Measurements from ENCODE around the gene ARL10. TPM values are rescaled to one million over a fixed set of nuclear protein-coding genes. Genes with fewer than 3 reads are reported as not detected.
A peak's percentile ranks its signal among the peaks of the same experiment; 100 is the strongest.

The ARL10 gene
- total and polyA plus RNA-seq, 2 donors (not counting 1 experiment from before 2014, with no cell fraction given) = 13.1 to 27.9 TPM

DNA sequence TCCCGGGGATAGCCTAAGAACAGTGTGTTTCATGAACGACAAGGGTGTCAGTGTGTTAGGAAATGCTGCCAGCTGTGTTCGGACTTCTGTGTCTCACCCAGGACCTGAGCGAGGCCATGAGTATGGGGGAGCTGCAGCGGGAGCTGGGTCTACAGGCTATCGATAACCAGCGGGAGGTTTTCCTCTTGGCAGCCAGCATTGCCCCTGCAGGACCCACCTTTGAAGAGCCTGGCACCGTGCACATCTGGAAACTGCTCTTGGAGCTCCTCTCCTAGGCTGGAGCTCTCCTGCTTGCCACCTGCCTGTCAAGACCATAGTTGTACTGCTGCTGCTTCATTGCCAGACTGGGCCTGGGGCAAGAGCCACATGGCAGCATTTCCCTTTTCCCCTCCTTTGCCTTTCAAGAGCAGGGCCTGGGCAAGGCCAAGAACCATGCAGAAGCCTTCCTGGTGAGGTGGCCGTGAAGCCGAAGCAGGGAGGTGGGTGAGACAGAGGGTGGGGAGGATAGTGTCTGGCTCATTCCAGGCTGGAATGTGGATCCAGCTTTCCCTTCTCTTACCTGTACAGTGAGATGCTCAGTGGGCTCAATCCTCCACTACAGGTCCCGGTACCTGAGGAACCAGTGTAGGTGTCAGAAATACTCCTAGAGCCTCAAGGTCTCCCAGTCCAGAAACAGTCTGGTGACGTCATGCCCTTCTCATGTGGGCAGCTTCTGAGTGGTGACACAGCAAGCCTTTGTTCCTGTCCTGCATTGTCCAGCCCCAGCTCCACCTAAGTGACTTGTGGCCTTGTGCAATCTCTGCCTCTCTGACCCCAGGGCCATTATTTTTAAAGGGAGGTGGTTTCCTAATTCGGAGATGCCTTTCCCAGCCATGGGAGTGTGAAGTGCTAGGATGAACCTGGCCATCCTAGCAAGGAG lies 6.6 kb downstream of the ARL10 start:
- H3K9me3 Mint-ChIP-seq (ENCODE audit: insufficient read depth) = no peaks in the 10 kb centered on the region
- peak overlapping the region; percentile 6 for H3K27ac Mint-ChIP-seq

More for the DNA sequence above, 6.6 kb downstream of the ARL10 start:
- Mint-ChIP-seq H3K4me1 (peaks cover 13% of the 10 kb centered on the region), H3K27me3 (no peaks in the 10 kb centered on the region), H3K4me3 (no peak overlapping the region)
- Histone ChIP-seq H3K9ac (ENCODE audit: low read length) (no peak overlapping the region), H3K4me1 (ENCODE audit: control insufficient read depth in 2 of 2, insufficient read depth in 2 of 2, low read length in 2 of 2) (peaks cover 8 to 11% of the 10 kb centered on the region in 2 donors), H2AFZ (ENCODE audit: insufficient read depth, low read depth, low read length, poor library complexity, severe bottlenecking) (no peak overlapping the region), H3K4me2 (replicated peaks; ENCODE audit: low read depth, low read length, poor library complexity, severe bottlenecking) (no peak overlapping the region), H3K27me3 (replicated peaks in 1 of 4; ENCODE audit: control extremely low read depth in 1 of 4, control insufficient read depth in 3 of 4, insufficient read depth in 4 of 4, low read length in 3 of 4) (no peaks in the 10 kb centered on the region), H3K79me2 (ENCODE audit: control insufficient read depth, insufficient read depth, low read length) (no peaks in the 10 kb centered on the region), H4K20me1 (ENCODE audit: control insufficient read depth, insufficient read depth, low read length, poor library complexity, severe bottlenecking) (no peaks in the 10 kb centered on the region), H3K27ac (ENCODE audit: low read length in 2 of 2) (no peak overlapping the region), H3K4me3 (ENCODE audit: control extremely low read depth in 1 of 5, extremely low read depth in 1 of 5, insufficient read depth in 1 of 5, low read depth in 2 of 5, low read length in 4 of 5) (no peak overlapping the region), H3K9me3 (ENCODE audit: control extremely low read depth in 1 of 3, control insufficient read depth in 2 of 3, insufficient read depth in 1 of 3, low read length in 2 of 3) (peaks cover 0 to 3% (median 0%) of the 10 kb centered on the region in 3 donors), H3K36me3 (replicated peaks in 1 of 2; ENCODE audit: control extremely low read depth in 1 of 2, control insufficient read depth in 1 of 2, extremely low read depth in 1 of 2, insufficient read depth in 2 of 2, low read length in 1 of 2) (peaks cover 0 to 15% of the 10 kb centered on the region in 2 experiments)
- 100% methylated on average over 12 of the region's 13 CpGs for WGBS (ENCODE audit: insufficient coverage)
- ATAC-seq (ENCODE audit: low read depth) = no peak
- ChIA-PET POLR2A (interaction anchor here (1.0 to 1.1 kb wide), 2 partner anchors 10 kb away, joined by 3 read pairs; partner anchors contain the start of gene KIAA1191), CTCF (no interaction called here)
- TF ChIP-seq, protein P1, sequence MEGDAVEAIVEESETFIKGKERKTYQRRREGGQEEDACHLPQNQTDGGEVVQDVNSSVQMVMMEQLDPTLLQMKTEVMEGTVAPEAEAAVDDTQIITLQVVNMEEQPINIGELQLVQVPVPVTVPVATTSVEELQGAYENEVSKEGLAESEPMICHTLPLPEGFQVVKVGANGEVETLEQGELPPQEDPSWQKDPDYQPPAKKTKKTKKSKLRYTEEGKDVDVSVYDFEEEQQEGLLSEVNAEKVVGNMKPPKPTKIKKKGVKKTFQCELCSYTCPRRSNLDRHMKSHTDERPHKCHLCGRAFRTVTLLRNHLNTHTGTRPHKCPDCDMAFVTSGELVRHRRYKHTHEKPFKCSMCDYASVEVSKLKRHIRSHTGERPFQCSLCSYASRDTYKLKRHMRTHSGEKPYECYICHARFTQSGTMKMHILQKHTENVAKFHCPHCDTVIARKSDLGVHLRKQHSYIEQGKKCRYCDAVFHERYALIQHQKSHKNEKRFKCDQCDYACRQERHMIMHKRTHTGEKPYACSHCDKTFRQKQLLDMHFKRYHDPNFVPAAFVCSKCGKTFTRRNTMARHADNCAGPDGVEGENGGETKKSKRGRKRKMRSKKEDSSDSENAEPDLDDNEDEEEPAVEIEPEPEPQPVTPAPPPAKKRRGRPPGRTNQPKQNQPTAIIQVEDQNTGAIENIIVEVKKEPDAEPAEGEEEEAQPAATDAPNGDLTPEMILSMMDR (IDR thresholded peaks at IDR 0.05) = no peak
- no peak for TF ChIP-seq EZH2 (IDR thresholded peaks at IDR 0.05; ENCODE audit: borderline replicate concordance, insufficient read depth, low read depth, low read length, poor library complexity, severe bottlenecking)
- no peak for DNase-seq
- intact Hi-C loops (cut with micrococcal nuclease) = loop anchor here (2.0 kb wide), 1 partner anchor 17 kb away; the partner anchor contains the start of genes HIGD2A and NOP16
